HepG2 (cell line): ENCODE data around the gene CEACAM16.

Experiments
- FOXK1 ChIP-seq: sonication (generic); formaldehyde crosslinking; IDR thresholded peaks from 2 replicates; pipeline ENCODE4 v1.4.0; 2020; ENCODE audit warnings: low read depth, missing genetic modification reagents, borderline replicate concordance
- PHF5A ChIP-seq: IDR thresholded peaks from one replicate; pipeline ENCODE4 v1.6.1; 2018; ENCODE audit warnings: low read depth, missing genetic modification reagents; ENCODE audit not compliant: unreplicated experiment
- POLR2A ChIP-seq, 2 experiments: IDR thresholded peaks; 2 replicates each; pipeline ENCODE4 v1.6.1; 2011; ENCODE audit warnings: low read depth in 2 of 2, low read length in 2 of 2, mild to moderate bottlenecking in 1 of 2, moderate library complexity in 1 of 2; ENCODE audit not compliant: insufficient read depth in 1 of 2
- POLR2AphosphoS5 ChIP-seq: IDR thresholded peaks from 2 replicates; pipeline ENCODE4 v1.6.1; 2012; ENCODE audit warnings: low read depth, low read length
- RNF2 ChIP-seq: fragments of 450-650 bp; conservative IDR thresholded peaks from 2 replicates; pipeline ENCODE4 v1.6.1; 2016; ENCODE audit warnings: low read depth
- TCF7 ChIP-seq: sonication (generic); IDR thresholded peaks from 2 replicates; pipeline ENCODE4 v1.6.1; 2016; ENCODE audit warnings: antibody characterized with exemption, low read depth
- YY1 ChIP-seq: IDR thresholded peaks from 2 replicates; pipeline ENCODE4 v1.6.1; 2011; ENCODE audit warnings: low read length, low read depth, moderate library complexity, mild to moderate bottlenecking; ENCODE audit not compliant: insufficient read depth, insufficient replicate concordance
- ZNF350 ChIP-seq: sonication (generic); formaldehyde crosslinking; IDR thresholded peaks from 2 replicates; pipeline ENCODE4 v1.4.0; 2020; ENCODE audit warnings: mild to moderate bottlenecking, low read depth, missing genetic modification reagents, borderline replicate concordance
- ZNF441 ChIP-seq: sonication (generic); formaldehyde crosslinking; IDR thresholded peaks from 2 replicates; pipeline ENCODE4 v1.7.0; 2021; ENCODE audit warnings: missing genetic modification reagents, borderline replicate concordance
- TF ChIP-seq, protein P1 (sequence below): sonication (generic); formaldehyde crosslinking; IDR thresholded peaks from 2 replicates; pipeline ENCODE4 v1.5.0; 2020; ENCODE audit warnings: mild to moderate bottlenecking, missing genetic modification reagents, moderate library complexity

DNA sequence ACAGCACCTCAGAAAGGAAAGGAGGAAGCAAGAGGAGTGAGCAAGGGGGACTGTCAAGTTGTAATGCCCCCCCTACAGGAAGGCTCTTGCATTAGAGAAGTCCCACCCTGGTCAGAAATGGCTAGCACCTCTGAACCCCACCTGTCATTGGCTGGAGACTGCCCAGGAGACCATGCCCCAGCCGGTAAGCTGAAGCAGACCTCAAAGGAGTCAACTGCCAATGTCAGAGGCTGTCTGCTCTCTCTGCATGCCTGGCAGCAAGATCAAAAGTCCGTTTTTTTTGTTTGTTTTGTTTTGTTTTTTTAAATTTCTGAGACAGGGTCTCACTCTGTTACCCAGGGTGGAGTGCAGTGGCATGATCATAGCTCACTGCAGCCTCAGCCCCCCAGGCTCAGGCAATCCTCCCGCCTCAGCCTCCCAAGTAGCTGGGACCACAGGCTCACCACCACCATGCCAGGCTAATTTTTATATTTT is 41.4 kb downstream of the CEACAM16 start:
- TF ChIP-seq, protein P1, sequence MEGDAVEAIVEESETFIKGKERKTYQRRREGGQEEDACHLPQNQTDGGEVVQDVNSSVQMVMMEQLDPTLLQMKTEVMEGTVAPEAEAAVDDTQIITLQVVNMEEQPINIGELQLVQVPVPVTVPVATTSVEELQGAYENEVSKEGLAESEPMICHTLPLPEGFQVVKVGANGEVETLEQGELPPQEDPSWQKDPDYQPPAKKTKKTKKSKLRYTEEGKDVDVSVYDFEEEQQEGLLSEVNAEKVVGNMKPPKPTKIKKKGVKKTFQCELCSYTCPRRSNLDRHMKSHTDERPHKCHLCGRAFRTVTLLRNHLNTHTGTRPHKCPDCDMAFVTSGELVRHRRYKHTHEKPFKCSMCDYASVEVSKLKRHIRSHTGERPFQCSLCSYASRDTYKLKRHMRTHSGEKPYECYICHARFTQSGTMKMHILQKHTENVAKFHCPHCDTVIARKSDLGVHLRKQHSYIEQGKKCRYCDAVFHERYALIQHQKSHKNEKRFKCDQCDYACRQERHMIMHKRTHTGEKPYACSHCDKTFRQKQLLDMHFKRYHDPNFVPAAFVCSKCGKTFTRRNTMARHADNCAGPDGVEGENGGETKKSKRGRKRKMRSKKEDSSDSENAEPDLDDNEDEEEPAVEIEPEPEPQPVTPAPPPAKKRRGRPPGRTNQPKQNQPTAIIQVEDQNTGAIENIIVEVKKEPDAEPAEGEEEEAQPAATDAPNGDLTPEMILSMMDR (CRISPR knock-in tag) = peak; percentile 18; the same call in 1 of the 2 replicates
- TF ChIP-seq FOXK1 (0 out of 2 replicates have a peak, but pooled peaks have one; percentile 14), TCF7 (no peak), POLR2AphosphoS5 (no peak), YY1 (no peak), ZNF350 (CRISPR knock-in tag) (no peak), POLR2A (IDR thresholded peaks at IDR 0.05; ENCODE audit: insufficient read depth in 1 of 2, low read depth in 2 of 2, low read length in 2 of 2) (no peak), ZNF441 (CRISPR knock-in tag) (no peak), PHF5A (CRISPR knock-in tag) (no peak), RNF2 (no peak)
